ENCODE data around the gene PIP4P1.
A peak's percentile ranks its signal among the peaks of the same experiment; 100 is the strongest.

The PIP4P1 gene

GRCh38 chr14:20434701-20435581, 26.3 kb downstream of the PIP4P1 start:
- DNase-seq = no peak

GRCh38 chr14:20429801-20430669, 31.2 kb downstream of the PIP4P1 start:
- no peak for DNase-seq

- DNase-seq = no peak
Observed at GRCh38 chr14:20428802-20429201, 32.4 kb downstream of the PIP4P1 start.

- DNase-seq = no peak
Observed at GRCh38 chr14:20428010-20428365, 33.2 kb downstream of the PIP4P1 start.

- no peak for DNase-seq
Observed at GRCh38 chr14:20427231-20428009, 33.8 kb downstream of the PIP4P1 start.

- DNase-seq = no peak
Observed at GRCh38 chr14:20424851-20425250, 36.4 kb downstream of the PIP4P1 start.

- no peak for DNase-seq
Observed at GRCh38 chr14:20422886-20423285, 38.3 kb downstream of the PIP4P1 start.

GRCh38 chr14:20421267-20421666, 40.0 kb downstream of the PIP4P1 start:
- no peak for DNase-seq

GRCh38 chr14:20419419-20419818, 41.8 kb downstream of the PIP4P1 start:
- DNase-seq = no peak

GRCh38 chr14:20418501-20418909, 42.7 kb downstream of the PIP4P1 start:
- DNase-seq = no peak

- DNase-seq = no peak
Observed at GRCh38 chr14:20417250-20418186, 43.7 kb downstream of the PIP4P1 start.

GRCh38 chr14:20416223-20416622, 45.0 kb downstream of the PIP4P1 start:
- DNase-seq = no peak

- DNase-seq = no peak
Observed at GRCh38 chr14:20415782-20416206, 45.4 kb downstream of the PIP4P1 start.

GRCh38 chr14:20413744-20414082, 47.5 kb downstream of the PIP4P1 start:
- DNase-seq = no peak

GRCh38 chr14:20412876-20413743, 48.1 kb downstream of the PIP4P1 start, which contains the start of gene TEP1:
TSS of gene TEP1 (minus strand) at chr14:20413501. CDS start at chr14:20408439, 5,062 bp downstream.
- DNase-seq = peak; percentile 39

GRCh38 chr14:20412411-20412810, 48.8 kb downstream of the PIP4P1 start:
- DNase-seq = no peak

- DNase-seq = no peak
Observed at GRCh38 chr14:20409226-20409625, 52.0 kb downstream of the PIP4P1 start.

All from 8988T (cell line).